Measurements from ENCODE around the gene HSD11B2. TPM values are rescaled to one million over a fixed set of nuclear protein-coding genes. Genes with fewer than 3 reads are reported as not detected.

The HSD11B2 gene
- total RNA-seq, 1 donor from 2014 or later: 38.7 TPM

- DNase-seq (ENCODE audit: low spot score, unreplicated experiment): no peak
- TF ChIP-seq CTCF (IDR thresholded peaks at IDR 0.05; ENCODE audit: unreplicated experiment): no peak
- H3K9me3 Mint-ChIP-seq (ENCODE audit: low read depth): no peaks in the 10 kb centered on the region
- peaks cover 44% of the 10 kb centered on the region for H3K27me3 Mint-ChIP-seq
- peaks cover 12% of the 10 kb centered on the region for H3K4me1 Mint-ChIP-seq (ENCODE audit: low read depth)
- H3K36me3 Mint-ChIP-seq (ENCODE audit: insufficient read depth): no peaks in the 10 kb centered on the region
- no peak overlapping the region for H3K4me3 Mint-ChIP-seq (ENCODE audit: low read depth)
- H3K27ac Mint-ChIP-seq: no peak overlapping the region
Measured at GRCh38 chr16:67423015-67423414, 7.9 kb upstream of the HSD11B2 start.

GRCh38 chr16:67423611-67424260 is 7.2 kb upstream of the HSD11B2 start:
- H3K4me3 Mint-ChIP-seq (ENCODE audit: low read depth): no peak overlapping the region
- H3K36me3 Mint-ChIP-seq (ENCODE audit: insufficient read depth): no peaks in the 10 kb centered on the region
- peaks cover 12% of the 10 kb centered on the region for H3K4me1 Mint-ChIP-seq (ENCODE audit: low read depth)
- no peak overlapping the region for H3K27ac Mint-ChIP-seq
- DNase-seq (ENCODE audit: low spot score, unreplicated experiment): no peak
- no peaks in the 10 kb centered on the region for H3K9me3 Mint-ChIP-seq (ENCODE audit: low read depth)
- H3K27me3 Mint-ChIP-seq: peaks cover 47% of the 10 kb centered on the region
- no peak for TF ChIP-seq CTCF (IDR thresholded peaks at IDR 0.05; ENCODE audit: unreplicated experiment)

GRCh38 chr16:67424261-67424615 is 6.7 kb upstream of the HSD11B2 start:
- DNase-seq (ENCODE audit: low spot score, unreplicated experiment): no peak
- Mint-ChIP-seq H3K27me3 (peaks cover 51% of the 10 kb centered on the region), H3K36me3 (ENCODE audit: insufficient read depth) (no peaks in the 10 kb centered on the region), H3K4me3 (ENCODE audit: low read depth) (no peak overlapping the region), H3K9me3 (ENCODE audit: low read depth) (no peaks in the 10 kb centered on the region), H3K27ac (no peak overlapping the region), H3K4me1 (ENCODE audit: low read depth) (peaks cover 12% of the 10 kb centered on the region)
- TF ChIP-seq CTCF (IDR thresholded peaks at IDR 0.05; ENCODE audit: unreplicated experiment): no peak

- no peak overlapping the region for H3K4me3 Mint-ChIP-seq (ENCODE audit: low read depth)
- H3K9me3 Mint-ChIP-seq (ENCODE audit: low read depth): no peaks in the 10 kb centered on the region
- DNase-seq (ENCODE audit: low spot score, unreplicated experiment): no peak
- H3K4me1 Mint-ChIP-seq (ENCODE audit: low read depth): peaks cover 12% of the 10 kb centered on the region
- no peaks in the 10 kb centered on the region for H3K36me3 Mint-ChIP-seq (ENCODE audit: insufficient read depth)
- H3K27ac Mint-ChIP-seq: no peak overlapping the region
- TF ChIP-seq CTCF (IDR thresholded peaks at IDR 0.05; ENCODE audit: unreplicated experiment): no peak
- peaks cover 52% of the 10 kb centered on the region for H3K27me3 Mint-ChIP-seq
Measured at GRCh38 chr16:67425061-67425460, 5.9 kb upstream of the HSD11B2 start.

GRCh38 chr16:67425580-67425979 is 5.3 kb upstream of the HSD11B2 start:
- Mint-ChIP-seq H3K4me3 (ENCODE audit: low read depth) (no peak overlapping the region), H3K4me1 (ENCODE audit: low read depth) (peaks cover 15% of the 10 kb centered on the region), H3K27ac (no peak overlapping the region), H3K36me3 (ENCODE audit: insufficient read depth) (no peaks in the 10 kb centered on the region), H3K27me3 (peaks cover 55% of the 10 kb centered on the region), H3K9me3 (ENCODE audit: low read depth) (no peaks in the 10 kb centered on the region)
- TF ChIP-seq CTCF (IDR thresholded peaks at IDR 0.05; ENCODE audit: unreplicated experiment): no peak
- no peak for DNase-seq (ENCODE audit: low spot score, unreplicated experiment)
